H1 (cell line): ENCODE data around the gene FCRL4. TPM values are rescaled to one million over a fixed set of nuclear protein-coding genes. Genes with fewer than 3 reads are reported as not detected.

Source experiments
- ASH2L ChIP-seq: fragments of 200-600, 300-600 bp; sonication (generic); IDR thresholded peaks from one replicate; pipeline ENCODE4 v1.7.1; 2017; ENCODE audit warnings: low read length
- HDAC6 ChIP-seq: IDR thresholded peaks from one replicate; pipeline ENCODE4 v1.7.1; 2012; ENCODE audit warnings: low read depth, mild to moderate bottlenecking, inconsistent platforms, low read length, moderate library complexity
- MAFK ChIP-seq: IDR thresholded peaks from 2 replicates; pipeline ENCODE4 v1.6.1; 2012; ENCODE audit warnings: low read depth, mild to moderate bottlenecking, improper control_type of control experiment, low read length
- PHF8 ChIP-seq: fragments of 200-600 bp; sonication (generic); conservative IDR thresholded peaks from 2 replicates; pipeline ENCODE4 v1.7.1; 2012; ENCODE audit warnings: low read depth, mild to moderate bottlenecking, inconsistent platforms, low read length, moderate library complexity
- SP2 ChIP-seq: IDR thresholded peaks from 2 replicates; pipeline ENCODE4 v1.6.1; 2012; ENCODE audit warnings: mild to moderate bottlenecking, low read length, inconsistent platforms
- TEAD4 ChIP-seq: IDR thresholded peaks from 2 replicates; pipeline ENCODE4 v1.6.1; 2012; ENCODE audit warnings: low read depth, low read length, inconsistent platforms, mixed read lengths
- polyA plus RNA-seq, 7 experiments: library from polyadenylated mRNA; depleted of rRNA in 3 of 7; stranded (reverse) in 5 of 7; unstranded in 2 of 7; fragments of >200 nt in 5 of 7; fragments of 200-250 nt in 2 of 7; gene quantifications; 1 replicate in 5 of 7; 2 replicates in 1 of 7; 4 replicates in 1 of 7; pipeline versions ENCODE4 v1.2.1 to v1.2.3, GENCODE V29; 2011 to 2013; ENCODE audit warnings: missing spikeins in 2 of 7, mixed read lengths in 2 of 7
- total RNA-seq: library from RNA; stranded (reverse); fragmentation: NEBNext Ultra II Directional; extraction: Animal tissue kit (Norgen Biotek cat#: 25700); gene quantifications from 2 replicates; pipeline ENCODE4 v1.2.1, GENCODE V29; 2021

The FCRL4 gene
- total and polyA plus RNA-seq, 2 of the 8 experiments (the other 6 are each of a cell fraction or from before 2014, with no cell fraction given) = not detected

- TF ChIP-seq HDAC6 (no peak), MAFK (no peak), ASH2L (no peak), PHF8 (no peak), TEAD4 (no peak), SP2 (no peak)
- TF ChIP-seq, all 59 proteins: peak for 0
Observed at GRCh38 chr1:157597959-157598667, at the start of gene FCRL4 (continued).
